ENCODE measurements around the gene MICAL3.

MICAL3 gene

GRCh38 chr22:17883356-17883755, 141.0 kb downstream of the MICAL3 start:
- Histone ChIP-seq H3K79me2 (ENCODE audit: low read length) (no peaks in the 10 kb centered on the region), H2AFZ (ENCODE audit: low read length) (no peak overlapping the region), H3K9ac (ENCODE audit: low read length) (no peak overlapping the region), H3K4me3 (ENCODE audit: low read length) (no peak overlapping the region), H3K27me3 (replicated peaks; ENCODE audit: insufficient read depth, low read length) (no peaks in the 10 kb centered on the region), H4K20me1 (ENCODE audit: insufficient read depth, low read length) (no peaks in the 10 kb centered on the region), H3K9me2 (replicated peaks; ENCODE audit: insufficient read depth, low read length) (no peaks in the 10 kb centered on the region), H3K4me1 (ENCODE audit: low read length) (no peaks in the 10 kb centered on the region), H3K4me2 (ENCODE audit: low read depth, low read length) (no peak overlapping the region), H3K9me3 (replicated peaks; ENCODE audit: insufficient read depth, low read length) (no peaks in the 10 kb centered on the region), H3K36me3 (replicated peaks; ENCODE audit: insufficient read depth, low read length) (no peaks in the 10 kb centered on the region), H3K27ac (ENCODE audit: low read length) (no peak overlapping the region), H3F3A (ENCODE audit: insufficient read depth, low read length) (no peaks in the 10 kb centered on the region)
- no peak for DNase-seq
- TF ChIP-seq EZH2 (optimal IDR thresholded peaks at IDR 0.05; ENCODE audit: low read depth, low read length), result no peak
- TF ChIP-seq, protein P1, sequence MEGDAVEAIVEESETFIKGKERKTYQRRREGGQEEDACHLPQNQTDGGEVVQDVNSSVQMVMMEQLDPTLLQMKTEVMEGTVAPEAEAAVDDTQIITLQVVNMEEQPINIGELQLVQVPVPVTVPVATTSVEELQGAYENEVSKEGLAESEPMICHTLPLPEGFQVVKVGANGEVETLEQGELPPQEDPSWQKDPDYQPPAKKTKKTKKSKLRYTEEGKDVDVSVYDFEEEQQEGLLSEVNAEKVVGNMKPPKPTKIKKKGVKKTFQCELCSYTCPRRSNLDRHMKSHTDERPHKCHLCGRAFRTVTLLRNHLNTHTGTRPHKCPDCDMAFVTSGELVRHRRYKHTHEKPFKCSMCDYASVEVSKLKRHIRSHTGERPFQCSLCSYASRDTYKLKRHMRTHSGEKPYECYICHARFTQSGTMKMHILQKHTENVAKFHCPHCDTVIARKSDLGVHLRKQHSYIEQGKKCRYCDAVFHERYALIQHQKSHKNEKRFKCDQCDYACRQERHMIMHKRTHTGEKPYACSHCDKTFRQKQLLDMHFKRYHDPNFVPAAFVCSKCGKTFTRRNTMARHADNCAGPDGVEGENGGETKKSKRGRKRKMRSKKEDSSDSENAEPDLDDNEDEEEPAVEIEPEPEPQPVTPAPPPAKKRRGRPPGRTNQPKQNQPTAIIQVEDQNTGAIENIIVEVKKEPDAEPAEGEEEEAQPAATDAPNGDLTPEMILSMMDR (IDR thresholded peaks at IDR 0.05; ENCODE audit: low read length), result no peak
- TF ChIP-seq EZH2phosphoT487 (IDR thresholded peaks at IDR 0.05; ENCODE audit: low read length), result no peak

- TF ChIP-seq, protein P1 (IDR thresholded peaks at IDR 0.05; ENCODE audit: low read length), result no peak
- TF ChIP-seq EZH2phosphoT487 (IDR thresholded peaks at IDR 0.05; ENCODE audit: low read length) (no peak), EZH2 (optimal IDR thresholded peaks at IDR 0.05; ENCODE audit: low read depth, low read length) (no peak)
- DNase-seq, result no peak
- H3K9me3 ChIP-seq (replicated peaks; ENCODE audit: insufficient read depth, low read length), result no peaks in the 10 kb centered on the region
- no peaks in the 10 kb centered on the region for H3K4me1 ChIP-seq (ENCODE audit: low read length)
- no peaks in the 10 kb centered on the region for H3K9me2 ChIP-seq (replicated peaks; ENCODE audit: insufficient read depth, low read length)
- no peak overlapping the region for H3K27ac ChIP-seq (ENCODE audit: low read length)
- H3K9ac ChIP-seq (ENCODE audit: low read length), result no peak overlapping the region
- no peaks in the 10 kb centered on the region for H4K20me1 ChIP-seq (ENCODE audit: insufficient read depth, low read length)
- no peaks in the 10 kb centered on the region for H3K36me3 ChIP-seq (replicated peaks; ENCODE audit: insufficient read depth, low read length)
- H3F3A ChIP-seq (ENCODE audit: insufficient read depth, low read length), result no peaks in the 10 kb centered on the region
- no peak overlapping the region for H3K4me2 ChIP-seq (ENCODE audit: low read depth, low read length)
- H3K79me2 ChIP-seq (ENCODE audit: low read length), result no peaks in the 10 kb centered on the region
- H3K4me3 ChIP-seq (ENCODE audit: low read length), result no peak overlapping the region
- H3K27me3 ChIP-seq (replicated peaks; ENCODE audit: insufficient read depth, low read length), result no peaks in the 10 kb centered on the region
- H2AFZ ChIP-seq (ENCODE audit: low read length), result no peak overlapping the region
These were observed 141.6 kb downstream of the MICAL3 start for GRCh38 chr22:17882727-17883126.

- no peaks in the 10 kb centered on the region for H3K27me3 ChIP-seq (replicated peaks; ENCODE audit: insufficient read depth, low read length)
- H3K9me2 ChIP-seq (replicated peaks; ENCODE audit: insufficient read depth, low read length), result no peaks in the 10 kb centered on the region
- no peaks in the 10 kb centered on the region for H3K79me2 ChIP-seq (ENCODE audit: low read length)
- TF ChIP-seq EZH2phosphoT487 (IDR thresholded peaks at IDR 0.05; ENCODE audit: low read length), result no peak
- TF ChIP-seq, protein P1 (IDR thresholded peaks at IDR 0.05; ENCODE audit: low read length), result no peak
- TF ChIP-seq EZH2 (optimal IDR thresholded peaks at IDR 0.05; ENCODE audit: low read depth, low read length), result no peak
- DNase-seq, result no peak
- H3K9me3 ChIP-seq (replicated peaks; ENCODE audit: insufficient read depth, low read length), result no peaks in the 10 kb centered on the region
- H3K27ac ChIP-seq (ENCODE audit: low read length), result no peak overlapping the region
- H3K4me2 ChIP-seq (ENCODE audit: low read depth, low read length), result no peak overlapping the region
- no peaks in the 10 kb centered on the region for H4K20me1 ChIP-seq (ENCODE audit: insufficient read depth, low read length)
- H3K4me1 ChIP-seq (ENCODE audit: low read length), result no peaks in the 10 kb centered on the region
- no peaks in the 10 kb centered on the region for H3F3A ChIP-seq (ENCODE audit: insufficient read depth, low read length)
- H2AFZ ChIP-seq (ENCODE audit: low read length), result no peak overlapping the region
- H3K36me3 ChIP-seq (replicated peaks; ENCODE audit: insufficient read depth, low read length), result no peaks in the 10 kb centered on the region
- H3K4me3 ChIP-seq (ENCODE audit: low read length), result no peak overlapping the region
- H3K9ac ChIP-seq (ENCODE audit: low read length), result no peak overlapping the region
These were observed 142.2 kb downstream of the MICAL3 start for GRCh38 chr22:17882162-17882561.

Data from MM.1S (cell line).